Dermis microvascular lymphatic vessel endothelial cell (primary cell): ENCODE results near the gene SKA3. TPM values are rescaled to one million over a fixed set of nuclear protein-coding genes. Genes with fewer than 3 reads are reported as not detected.
A peak's percentile ranks its signal among the peaks of the same experiment; 100 is the strongest.
"Not testable (repeated sequence)": the region's sequence is repeated elsewhere in the genome, so short reads cannot be mapped to it uniquely, and the experiment has no call there.

Source experiments
- DNase-seq, 2 donors: peaks; one replicate each; pipeline versions ENCODE4 v3.0.0 to v3.0.0-alpha.2; 2010; ENCODE audit warnings: low read depth in 2 of 2
- total RNA-seq: library from RNA; depleted of rRNA; stranded (reverse); fragments of >200 nt; gene quantifications from 2 replicates; pipeline ENCODE4 v1.2.1, GENCODE V29; 2014

The SKA3 gene
- total RNA-seq, result 2.1 and 3.9 TPM in 2 replicates

- peak; percentile 86 to 93 for DNase-seq
Measured at GRCh38 chr13:21176215-21176981, at the start of gene SKA3, which contains the start of gene MRPL57. TSS of gene SKA3 (minus strand) at chr13:21176552. CDS start at chr13:21176477, 75 bp downstream. TSS of gene MRPL57 (plus strand) at chr13:21176658. CDS start at chr13:21176917, 259 bp downstream.

- DNase-seq, result no peak
Measured at GRCh38 chr13:21225082-21225481, 48.7 kb upstream of the SKA3 start.

DNA sequence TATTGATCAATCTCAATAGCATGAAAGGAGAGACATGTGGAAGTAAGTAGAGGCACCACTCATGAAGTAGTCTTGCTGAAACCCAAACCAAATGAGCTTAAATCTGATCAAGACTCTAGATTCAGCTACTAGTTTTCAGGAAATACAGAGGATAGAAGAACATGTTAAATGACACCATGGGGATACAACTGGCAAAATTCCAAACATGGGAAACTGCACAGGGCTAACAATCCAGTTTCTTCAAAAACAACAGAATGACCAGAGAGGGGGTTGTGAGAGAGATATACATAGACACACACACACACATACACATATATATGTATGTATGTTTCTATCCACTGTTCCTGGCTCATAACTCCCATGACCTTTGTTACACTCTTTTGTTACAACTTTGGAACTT lies 44.9 kb upstream of the SKA3 start:
- no peak for DNase-seq

DNA sequence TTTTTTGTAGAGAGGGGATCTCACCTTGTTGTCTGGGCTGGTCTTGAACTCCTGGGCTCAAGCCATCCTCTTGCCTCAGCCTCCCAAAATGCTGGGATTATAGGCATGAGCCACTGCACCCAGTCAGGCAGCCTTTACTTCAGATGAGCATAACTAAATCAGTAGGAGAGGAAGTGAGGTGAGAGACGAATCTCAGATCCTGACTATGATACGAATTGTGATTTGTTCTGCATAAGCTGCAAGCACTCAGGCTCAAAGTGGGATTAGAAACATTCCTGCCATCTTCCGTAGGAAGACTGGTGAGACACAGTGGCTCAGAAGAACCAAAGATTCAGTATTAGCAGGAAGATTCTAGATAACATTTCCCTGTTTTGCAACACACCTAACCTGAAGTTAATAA lies 43.4 kb upstream of the SKA3 start:
- not testable (repeated sequence) for DNase-seq

DNA sequence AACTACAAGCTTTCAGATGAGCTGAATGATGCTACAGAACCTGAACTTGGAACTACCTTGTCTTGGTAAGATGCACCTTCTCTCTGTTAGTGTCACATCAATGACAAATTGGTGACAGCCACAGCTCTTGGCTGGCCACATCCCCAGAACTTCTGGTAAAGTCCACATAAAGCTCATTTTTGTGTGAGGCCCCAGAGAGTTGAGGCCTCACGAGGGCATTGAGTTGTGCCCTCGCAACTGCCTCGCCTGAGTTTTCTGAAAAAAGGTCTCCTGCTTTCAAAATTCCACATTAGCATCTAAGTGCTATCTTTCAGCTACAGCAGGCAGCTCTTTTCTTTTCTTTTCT lies 42.7 kb upstream of the SKA3 start:
- no peak for DNase-seq

- no peak for DNase-seq
Measured at GRCh38 chr13:21218351-21219035, 42.1 kb upstream of the SKA3 start.

- no peak for DNase-seq
Measured at GRCh38 chr13:21216332-21216731, 40.0 kb upstream of the SKA3 start.

DNA sequence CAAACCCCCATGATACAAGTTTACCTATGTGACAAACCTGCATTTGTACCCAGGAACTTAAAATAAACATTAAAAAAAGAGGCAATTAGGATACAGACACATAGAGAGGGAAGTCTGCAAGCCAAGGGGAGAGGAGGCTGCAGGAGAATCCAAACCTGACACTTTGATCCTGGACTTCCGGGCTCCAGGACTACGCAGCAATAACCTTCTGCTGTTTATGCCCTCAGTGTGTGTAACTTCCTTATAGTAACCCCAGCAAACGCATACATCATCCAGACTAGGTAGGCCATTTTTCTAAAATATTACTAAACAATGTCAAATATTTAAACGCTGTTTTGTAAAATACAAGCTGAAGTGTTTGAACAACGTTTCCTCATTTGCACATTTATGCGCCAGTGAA lies 39.1 kb upstream of the SKA3 start:
- DNase-seq, result not testable (repeated sequence)

DNA sequence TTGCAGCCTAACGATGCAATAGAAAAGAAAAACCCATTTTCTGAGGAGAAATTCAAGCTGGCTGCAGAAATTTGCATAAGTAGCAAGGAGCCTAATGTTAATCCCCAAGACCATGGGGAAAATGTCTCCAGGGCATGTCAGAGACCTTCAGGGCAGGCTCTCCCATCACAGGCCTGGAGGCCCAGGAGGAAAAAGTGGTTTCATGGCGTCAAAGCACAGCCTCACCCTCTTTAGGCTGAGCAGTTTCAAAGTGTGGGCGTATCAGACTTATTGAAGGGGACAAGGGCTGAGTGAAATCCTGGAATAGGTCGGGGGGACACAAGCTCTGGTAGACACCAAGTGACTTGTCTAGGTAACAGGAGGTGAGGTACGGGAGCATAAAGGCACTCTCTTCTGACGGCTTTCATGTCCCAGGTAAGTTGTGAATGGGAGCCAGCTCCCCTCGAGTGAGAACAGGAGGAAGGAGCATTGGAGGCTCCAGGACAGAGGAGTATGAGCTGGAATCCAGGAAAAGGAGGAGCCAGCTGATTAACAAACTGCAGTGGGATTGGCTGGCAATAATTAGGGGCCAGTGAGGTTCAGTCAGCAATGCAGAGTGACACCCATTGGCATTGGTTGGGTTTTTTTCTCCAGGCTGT lies 35.9 kb upstream of the SKA3 start:
- DNase-seq, result no peak

- no peak for DNase-seq
Measured at GRCh38 chr13:21208652-21209154, 32.4 kb upstream of the SKA3 start.

GRCh38 chr13:21202767-21203531 lies 26.6 kb upstream of the SKA3 start:
- no peak for DNase-seq

GRCh38 chr13:21201456-21202190 lies 25.3 kb upstream of the SKA3 start:
- DNase-seq, result not testable (repeated sequence)

GRCh38 chr13:21198391-21198790 lies 22.0 kb upstream of the SKA3 start:
- not testable (repeated sequence) for DNase-seq

- DNase-seq, result not testable (repeated sequence)
Measured at GRCh38 chr13:21197606-21198225, 21.4 kb upstream of the SKA3 start.

DNA sequence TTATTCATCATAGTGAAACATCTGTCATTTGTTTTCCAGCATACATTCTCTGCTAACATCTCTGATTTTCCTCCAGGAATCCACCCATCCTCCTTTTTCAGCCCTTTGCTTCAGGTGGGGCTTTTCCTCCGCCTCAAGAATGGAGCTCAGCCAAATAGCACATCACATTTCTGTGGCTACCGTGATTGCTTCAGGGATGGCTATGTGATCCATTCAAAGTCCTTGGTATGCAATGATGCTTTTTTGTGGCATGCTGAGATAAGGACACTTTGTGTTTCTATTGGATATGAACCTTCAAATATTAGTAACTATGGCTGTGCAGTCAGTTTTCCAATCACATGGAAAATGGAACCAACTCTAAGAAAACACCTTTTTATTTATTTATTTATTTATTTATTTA lies 18.4 kb upstream of the SKA3 start:
- DNase-seq, result not testable (repeated sequence)

DNA sequence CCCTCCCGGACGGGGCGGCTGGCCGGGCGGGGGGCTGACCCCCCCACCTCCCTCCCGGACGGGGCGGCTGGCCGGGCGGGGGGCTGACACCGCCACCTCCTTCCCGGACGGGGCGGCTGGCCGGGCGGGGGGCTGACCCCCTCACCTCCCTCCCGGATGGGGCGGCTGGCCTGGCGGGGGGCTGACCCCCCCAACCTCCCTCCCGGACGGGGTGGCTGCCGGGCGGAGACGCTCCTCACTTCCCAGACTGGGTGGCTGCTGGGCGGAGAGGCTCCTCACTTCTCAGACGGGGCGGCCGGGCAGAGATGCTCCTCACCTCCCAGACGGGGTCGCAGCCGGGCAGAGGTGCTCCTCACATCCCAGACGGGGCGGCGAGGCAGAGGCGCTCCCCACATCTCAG lies 10.1 kb upstream of the SKA3 start:
- not testable (repeated sequence) for DNase-seq

DNA sequence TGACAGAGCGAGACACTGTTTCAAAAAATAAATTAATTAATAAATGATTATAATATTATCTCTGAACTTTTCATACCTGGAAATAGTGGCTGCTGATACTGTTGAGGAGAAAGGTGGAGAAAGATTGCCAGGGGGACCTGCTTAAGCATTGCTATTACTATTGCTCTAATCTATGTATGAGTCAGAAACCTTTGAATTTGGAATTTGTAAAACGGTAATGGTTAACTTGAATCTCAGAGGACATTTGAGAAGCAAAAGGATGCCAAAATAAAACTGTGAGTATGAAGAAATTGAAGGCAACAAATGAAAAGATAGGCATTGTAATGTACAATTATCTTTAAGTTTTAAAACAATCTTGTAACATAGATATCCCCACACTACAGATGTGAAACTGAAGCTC lies 5.3 kb upstream of the SKA3 start:
- no peak for DNase-seq

DNA sequence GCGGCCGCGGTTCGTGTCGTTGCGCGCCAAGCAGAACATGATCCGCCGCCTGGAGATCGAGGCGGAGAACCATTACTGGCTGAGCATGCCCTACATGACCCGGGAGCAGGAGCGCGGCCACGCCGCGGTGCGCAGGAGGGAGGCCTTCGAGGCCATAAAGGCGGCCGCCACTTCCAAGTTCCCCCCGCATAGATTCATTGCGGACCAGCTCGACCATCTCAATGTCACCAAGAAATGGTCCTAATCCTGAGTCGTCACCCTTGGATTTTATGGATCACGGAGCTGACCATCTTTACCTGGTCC lies 581 bp upstream of the SKA3 start:
- no peak for DNase-seq

DNA sequence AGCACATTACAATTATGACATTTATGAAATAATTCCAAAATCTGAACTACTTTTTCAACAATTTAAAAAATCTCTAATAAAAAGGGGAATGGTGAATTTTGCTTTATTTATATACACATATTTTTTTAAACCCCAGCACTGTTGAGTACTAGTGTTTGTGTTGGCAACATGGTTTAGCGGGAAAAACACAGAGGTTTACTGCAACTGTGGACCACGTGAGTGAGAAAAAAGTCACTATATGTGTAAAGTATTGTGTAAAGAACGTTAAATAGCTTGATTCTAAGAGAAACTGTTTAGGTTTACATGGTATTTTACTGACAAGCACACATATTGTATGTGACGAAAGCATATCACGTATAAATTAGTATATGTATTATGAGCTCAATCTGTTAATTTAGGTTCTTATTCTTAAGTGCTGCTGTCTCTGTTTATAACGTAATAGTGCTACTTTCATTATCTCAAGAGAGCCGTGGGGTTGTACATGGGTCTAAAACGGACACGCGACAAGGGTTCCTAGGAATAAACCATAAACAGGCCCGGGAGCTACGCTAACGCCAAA lies 617 bp downstream of the SKA3 start:
- peak; percentile 15 to 52 for DNase-seq

DNA sequence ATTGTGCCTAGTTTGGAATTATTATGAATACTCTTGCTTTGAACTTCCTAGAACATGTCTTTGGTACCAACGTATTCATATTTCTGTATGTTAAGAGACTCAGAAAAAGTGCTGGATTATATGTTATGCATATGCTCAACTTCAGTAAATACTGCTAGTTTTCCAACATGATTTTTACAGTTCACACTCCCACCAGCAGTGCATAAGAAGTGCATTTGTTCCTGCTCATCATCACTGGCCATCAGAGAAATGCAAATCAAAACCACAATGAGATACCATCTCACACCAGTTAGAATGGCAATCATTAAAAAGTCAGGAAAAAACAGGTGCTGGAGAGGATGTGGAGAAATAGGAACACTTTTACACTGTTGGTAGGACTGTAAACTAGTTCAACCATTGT lies 2.6 kb downstream of the SKA3 start:
- not testable (repeated sequence) for DNase-seq
